Liver (tissue), 9 donors: ENCODE results near the gene FZD10. TPM values are rescaled to one million over a fixed set of nuclear protein-coding genes. Genes with fewer than 3 reads are reported as not detected.

Experiments
- DNase-seq: peaks from one replicate; pipeline ENCODE4 v3.0.0-alpha.2; 2017; ENCODE audit warnings: low spot score
- H3K27ac ChIP-seq, 2 donors: one replicate each; pipeline ENCODE4 v1.7.0; 2013; ENCODE audit warnings: inconsistent platforms in 2 of 2, low read length in 2 of 2, control low read depth in 1 of 2, low read depth in 1 of 2, mild to moderate bottlenecking in 1 of 2
- H3K27me3 ChIP-seq, 4 donors: one replicate each; pipeline versions ENCODE4 v1.6.1 to v1.7.0; 2013; ENCODE audit warnings: low read length in 3 of 4, inconsistent platforms in 1 of 4, mild to moderate bottlenecking in 1 of 4, moderate library complexity in 1 of 4; ENCODE audit not compliant: control insufficient read depth in 4 of 4, insufficient read depth in 4 of 4
- H3K36me3 ChIP-seq, 4 donors: one replicate each; pipeline versions ENCODE4 v1.6.1 to v1.7.0; 2013; ENCODE audit warnings: low read length in 3 of 4, mild to moderate bottlenecking in 3 of 4, low read depth in 1 of 4, moderate library complexity in 1 of 4; ENCODE audit not compliant: control insufficient read depth in 4 of 4, insufficient read depth in 3 of 4
- H3K4me1 ChIP-seq, 4 donors: one replicate each; pipeline versions ENCODE4 v1.6.1 to v1.7.0; 2013; ENCODE audit warnings: low read length in 3 of 4, mild to moderate bottlenecking in 3 of 4, moderate library complexity in 1 of 4; ENCODE audit not compliant: control insufficient read depth in 4 of 4, insufficient read depth in 4 of 4
- H3K4me3 ChIP-seq, 3 donors: one replicate each; pipeline versions ENCODE4 v1.6.1 to v1.7.0; 2013; ENCODE audit warnings: low read length in 3 of 3, control low read depth in 1 of 3, low read depth in 1 of 3, mild to moderate bottlenecking in 1 of 3
- H3K9ac ChIP-seq, 2 donors: one replicate each; pipeline ENCODE4 v1.7.0; 2013; ENCODE audit warnings: low read length in 2 of 2, mild to moderate bottlenecking in 2 of 2, moderate library complexity in 2 of 2, control low read depth in 1 of 2, low read depth in 1 of 2
- H3K9me3 ChIP-seq, 4 donors: one replicate each; pipeline versions ENCODE4 v1.6.1 to v1.7.0; 2013; ENCODE audit warnings: low read length in 3 of 4; ENCODE audit not compliant: control insufficient read depth in 4 of 4
- EGR1 ChIP-seq, 2 donors: IDR thresholded peaks; 2 replicates each; pipeline ENCODE4 v1.6.1; 2016 to 2018; ENCODE audit warnings: antibody characterized with exemption in 2 of 2, low read depth in 2 of 2
- FOXA1 ChIP-seq: IDR thresholded peaks from 2 replicates; pipeline ENCODE4 v1.6.1; 2016; ENCODE audit warnings: antibody characterized with exemption
- FOXA2 ChIP-seq: IDR thresholded peaks from 2 replicates; pipeline ENCODE4 v1.6.1; 2016; ENCODE audit warnings: antibody characterized with exemption
- GABPA ChIP-seq, 2 donors: IDR thresholded peaks in 1 of 2; conservative IDR thresholded peaks in 1 of 2; 2 replicates each; pipeline ENCODE4 v1.6.1; 2016; ENCODE audit warnings: antibody characterized with exemption in 2 of 2, mild to moderate bottlenecking in 1 of 2, moderate library complexity in 1 of 2
- HNF4A ChIP-seq, 2 donors: conservative IDR thresholded peaks; 2 replicates each; pipeline ENCODE4 v1.6.1; 2016; ENCODE audit warnings: antibody characterized with exemption in 2 of 2, mild to moderate bottlenecking in 2 of 2
- HNF4G ChIP-seq: IDR thresholded peaks from 2 replicates; pipeline ENCODE4 v1.6.1; 2016; ENCODE audit warnings: antibody characterized with exemption
- JUND ChIP-seq, 2 donors: IDR thresholded peaks; 2 replicates each; pipeline ENCODE4 v1.6.1; 2016; ENCODE audit warnings: antibody characterized with exemption in 2 of 2
- NR2F2 ChIP-seq: IDR thresholded peaks from 2 replicates; pipeline ENCODE4 v1.6.1; 2016; ENCODE audit warnings: antibody characterized with exemption
- RAD21 ChIP-seq, 2 donors: IDR thresholded peaks; 2 replicates each; pipeline ENCODE4 v1.6.1; 2016; ENCODE audit warnings: antibody characterized with exemption in 2 of 2, mild to moderate bottlenecking in 2 of 2
- REST ChIP-seq: IDR thresholded peaks from 2 replicates; pipeline ENCODE4 v1.6.1; 2016; ENCODE audit warnings: antibody characterized with exemption, mild to moderate bottlenecking
- RXRA ChIP-seq, 2 donors: IDR thresholded peaks; 2 replicates each; pipeline ENCODE4 v1.6.1; 2017 to 2018; ENCODE audit warnings: antibody characterized with exemption in 2 of 2, mild to moderate bottlenecking in 1 of 2
- SP1 ChIP-seq: IDR thresholded peaks from 2 replicates; pipeline ENCODE4 v1.6.1; 2018; ENCODE audit warnings: antibody characterized with exemption, mild to moderate bottlenecking
- TAF1 ChIP-seq: conservative IDR thresholded peaks from 2 replicates; pipeline ENCODE4 v1.6.1; 2016; ENCODE audit warnings: antibody characterized with exemption, mild to moderate bottlenecking
- YY1 ChIP-seq: IDR thresholded peaks from 2 replicates; pipeline ENCODE4 v1.6.1; 2016; ENCODE audit warnings: antibody characterized with exemption, mild to moderate bottlenecking
- ZBTB33 ChIP-seq: IDR thresholded peaks from 2 replicates; pipeline ENCODE4 v1.6.1; 2016; ENCODE audit warnings: antibody characterized with exemption
- WGBS: extraction: QIAGEN DNeasy Blood & Tissue Kit; methylation state at CpG from one replicate; pipeline ENCODE4 v1.1.7; 2013; 5-methylcytosine and 5-hydroxymethylcytosine counted together
- polyA plus RNA-seq, 2 donors: library from polyadenylated mRNA; stranded (reverse) in 1 of 2; unstranded in 1 of 2; fragments of 200-250 nt in 1 of 2; fragments of >200 nt in 1 of 2; fragmentation: Nextera tagmentation in 1 of 2; extraction: Ambion mirVana in 1 of 2; gene quantifications; one replicate each; pipeline versions ENCODE4 v1.2.1 to v1.2.3, GENCODE V29; 2013 to 2015
- total RNA-seq, 2 donors: library from RNA; depleted of rRNA; stranded (reverse); fragments of >200 nt; gene quantifications; one replicate each; pipeline ENCODE4 v1.2.3, GENCODE V29; 2014
- TF ChIP-seq, protein P1 (sequence below): IDR thresholded peaks from 2 replicates; pipeline ENCODE4 v1.6.1; 2016; ENCODE audit warnings: antibody characterized with exemption
- TF ChIP-seq, protein P2 (sequence below): fragments of 150-350 bp; IDR thresholded peaks from 2 replicates; pipeline ENCODE4 v1.5.1; 2017; ENCODE audit warnings: improper control_type of control experiment, low read depth, low read length; ENCODE audit not compliant: missing input control
- TF ChIP-seq, protein P3 (sequence below): IDR thresholded peaks from 2 replicates; pipeline ENCODE4 v1.6.1; 2016; ENCODE audit warnings: antibody characterized with exemption
- donor health status: healthy.
- donor health status: healthy.
- donor health status: healthy.
- donor health status: healthy.
- donor health status: healthy.

Gene FZD10
- total and polyA plus RNA-seq, 4 donors = 0.02 TPM; not detected in 3

DNA sequence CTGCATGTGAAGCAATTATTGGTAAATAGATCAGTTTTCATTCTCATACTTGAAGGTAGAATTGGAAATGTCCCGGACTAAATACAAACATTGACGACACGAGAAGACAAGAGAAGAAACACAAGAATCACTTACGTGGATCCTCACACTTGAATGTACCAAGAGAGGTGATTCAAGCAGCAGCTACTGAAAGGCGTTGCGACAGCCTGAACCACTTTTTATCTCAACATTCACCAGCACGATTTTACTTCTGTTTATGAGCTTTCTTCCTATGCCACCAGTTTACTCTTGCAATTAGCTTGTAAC, 3.6 kb upstream of the FZD10 start (continued):
- TF ChIP-seq HNF4G = no peak
- no peak for TF ChIP-seq JUND (IDR thresholded peaks at IDR 0.05)
- no peak for TF ChIP-seq FOXA2
- TF ChIP-seq EGR1 (IDR thresholded peaks at IDR 0.05; ENCODE audit: low read depth in 2 of 2) = no peak

DNA sequence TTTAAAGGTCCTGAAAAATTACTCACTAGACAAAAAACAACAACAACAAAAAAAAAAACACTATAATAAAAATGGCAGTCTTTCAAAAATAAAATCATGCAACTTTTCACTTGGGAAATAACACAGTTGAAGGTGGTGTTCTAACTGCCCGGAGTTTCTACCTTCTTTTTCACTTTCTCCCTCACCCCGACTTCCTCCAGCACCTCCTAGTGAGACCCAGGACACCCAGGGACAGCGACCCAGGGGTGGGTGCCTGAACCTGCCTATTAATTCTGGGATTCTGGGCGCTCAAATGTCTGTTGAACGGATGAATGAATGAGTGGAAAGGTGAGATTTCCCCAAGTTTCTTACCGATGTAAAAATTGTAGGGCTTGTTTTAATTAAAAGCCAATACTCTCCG, 2.0 kb upstream of the FZD10 start:
- no peaks in the 10 kb centered on the region for H3K9me3 ChIP-seq
- WGBS = 6% methylated on average over 7 of the region's 7 CpGs
- H3K4me3 ChIP-seq = no peak overlapping the region
- TF ChIP-seq, protein P1, sequence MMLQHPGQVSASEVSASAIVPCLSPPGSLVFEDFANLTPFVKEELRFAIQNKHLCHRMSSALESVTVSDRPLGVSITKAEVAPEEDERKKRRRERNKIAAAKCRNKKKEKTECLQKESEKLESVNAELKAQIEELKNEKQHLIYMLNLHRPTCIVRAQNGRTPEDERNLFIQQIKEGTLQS = no peak
- no peak for TF ChIP-seq NR2F2
- TF ChIP-seq TAF1 = no peak
- TF ChIP-seq ZBTB33 = no peak
- TF ChIP-seq REST = no peak
- no peak for TF ChIP-seq FOXA1
- TF ChIP-seq SP1 = no peak
- TF ChIP-seq RXRA (IDR thresholded peaks at IDR 0.05) = no peak
- no peak for TF ChIP-seq GABPA (IDR thresholded peaks at IDR 0.05 in 1 of 2, conservative IDR thresholded peaks at IDR 0.05 in 1 of 2)
- no peak for TF ChIP-seq EGR1 (IDR thresholded peaks at IDR 0.05; ENCODE audit: low read depth in 2 of 2)
- no peak for TF ChIP-seq FOXA2
- no peak for TF ChIP-seq HNF4A (conservative IDR thresholded peaks at IDR 0.05)
- TF ChIP-seq HNF4G = no peak
- DNase-seq = no peak
- peaks cover 3 to 31% (median 19%) of the 10 kb centered on the region in 4 donors for H3K27me3 ChIP-seq
- H3K27ac ChIP-seq = no peak overlapping the region
- peaks cover 2 to 16% (median 10%) of the 10 kb centered on the region in 4 donors for H3K4me1 ChIP-seq
- no peaks in the 10 kb centered on the region for H3K36me3 ChIP-seq
- no peak overlapping the region for H3K9ac ChIP-seq

DNA sequence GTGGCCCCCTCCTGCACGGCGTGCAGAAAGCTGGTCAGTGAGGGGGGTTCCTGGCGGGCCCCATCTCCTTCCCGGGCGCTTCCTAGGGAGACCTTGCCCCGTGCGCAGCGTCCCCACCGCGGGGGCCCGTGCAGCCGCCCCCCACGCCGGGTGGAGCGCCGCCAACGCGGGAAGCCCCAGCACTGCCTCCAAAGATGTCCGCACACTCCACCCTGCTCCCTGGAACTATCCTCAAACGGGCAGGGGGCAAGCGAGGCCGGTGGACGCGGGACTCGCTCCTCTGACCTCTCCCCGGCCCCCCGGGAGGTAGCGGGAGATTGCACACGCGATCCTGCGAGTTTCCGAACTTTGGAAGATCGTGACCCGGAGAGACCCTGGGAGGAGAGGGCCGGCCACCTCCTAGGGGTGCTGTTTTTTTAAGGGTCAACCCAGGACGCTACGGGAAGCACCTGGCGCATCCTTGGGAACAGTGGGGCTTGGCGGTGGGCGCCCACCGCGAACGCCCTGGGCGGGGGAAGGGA, 1.5 kb upstream of the FZD10 start:
- WGBS = 4% methylated on average over 44 of the region's 44 CpGs
- no peak overlapping the region for H3K4me3 ChIP-seq
- peaks cover 2 to 16% (median 10%) of the 10 kb centered on the region in 4 donors for H3K4me1 ChIP-seq
- no peak for DNase-seq
- H3K27ac ChIP-seq = no peak overlapping the region
- no peak overlapping the region for H3K9ac ChIP-seq
- no peaks in the 10 kb centered on the region for H3K9me3 ChIP-seq
- H3K36me3 ChIP-seq = no peaks in the 10 kb centered on the region
- H3K27me3 ChIP-seq = peaks cover 3 to 31% (median 19%) of the 10 kb centered on the region in 4 donors
- TF ChIP-seq RXRA (IDR thresholded peaks at IDR 0.05) = no peak
- TF ChIP-seq, protein P1 = no peak
- no peak for TF ChIP-seq EGR1 (IDR thresholded peaks at IDR 0.05; ENCODE audit: low read depth in 2 of 2)
- TF ChIP-seq ZBTB33 = no peak
- TF ChIP-seq RAD21 (IDR thresholded peaks at IDR 0.05) = no peak
- no peak for TF ChIP-seq HNF4G
- TF ChIP-seq SP1 = no peak
- TF ChIP-seq, protein P2, sequence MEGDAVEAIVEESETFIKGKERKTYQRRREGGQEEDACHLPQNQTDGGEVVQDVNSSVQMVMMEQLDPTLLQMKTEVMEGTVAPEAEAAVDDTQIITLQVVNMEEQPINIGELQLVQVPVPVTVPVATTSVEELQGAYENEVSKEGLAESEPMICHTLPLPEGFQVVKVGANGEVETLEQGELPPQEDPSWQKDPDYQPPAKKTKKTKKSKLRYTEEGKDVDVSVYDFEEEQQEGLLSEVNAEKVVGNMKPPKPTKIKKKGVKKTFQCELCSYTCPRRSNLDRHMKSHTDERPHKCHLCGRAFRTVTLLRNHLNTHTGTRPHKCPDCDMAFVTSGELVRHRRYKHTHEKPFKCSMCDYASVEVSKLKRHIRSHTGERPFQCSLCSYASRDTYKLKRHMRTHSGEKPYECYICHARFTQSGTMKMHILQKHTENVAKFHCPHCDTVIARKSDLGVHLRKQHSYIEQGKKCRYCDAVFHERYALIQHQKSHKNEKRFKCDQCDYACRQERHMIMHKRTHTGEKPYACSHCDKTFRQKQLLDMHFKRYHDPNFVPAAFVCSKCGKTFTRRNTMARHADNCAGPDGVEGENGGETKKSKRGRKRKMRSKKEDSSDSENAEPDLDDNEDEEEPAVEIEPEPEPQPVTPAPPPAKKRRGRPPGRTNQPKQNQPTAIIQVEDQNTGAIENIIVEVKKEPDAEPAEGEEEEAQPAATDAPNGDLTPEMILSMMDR = no peak
- TF ChIP-seq, protein P3, sequence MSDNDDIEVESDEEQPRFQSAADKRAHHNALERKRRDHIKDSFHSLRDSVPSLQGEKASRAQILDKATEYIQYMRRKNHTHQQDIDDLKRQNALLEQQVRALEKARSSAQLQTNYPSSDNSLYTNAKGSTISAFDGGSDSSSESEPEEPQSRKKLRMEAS = no peak
- no peak for TF ChIP-seq HNF4A (conservative IDR thresholded peaks at IDR 0.05)
- TF ChIP-seq JUND (IDR thresholded peaks at IDR 0.05) = no peak
- no peak for TF ChIP-seq NR2F2
- TF ChIP-seq FOXA2 = no peak
- TF ChIP-seq GABPA (IDR thresholded peaks at IDR 0.05 in 1 of 2, conservative IDR thresholded peaks at IDR 0.05 in 1 of 2) = no peak
- no peak for TF ChIP-seq YY1
- no peak for TF ChIP-seq FOXA1
